ENCODE results near the gene CUBN.
"Not testable (repeated sequence)": the region's sequence is repeated elsewhere in the genome, so short reads cannot be mapped to it uniquely, and the experiment has no call there.

CUBN gene

DNA sequence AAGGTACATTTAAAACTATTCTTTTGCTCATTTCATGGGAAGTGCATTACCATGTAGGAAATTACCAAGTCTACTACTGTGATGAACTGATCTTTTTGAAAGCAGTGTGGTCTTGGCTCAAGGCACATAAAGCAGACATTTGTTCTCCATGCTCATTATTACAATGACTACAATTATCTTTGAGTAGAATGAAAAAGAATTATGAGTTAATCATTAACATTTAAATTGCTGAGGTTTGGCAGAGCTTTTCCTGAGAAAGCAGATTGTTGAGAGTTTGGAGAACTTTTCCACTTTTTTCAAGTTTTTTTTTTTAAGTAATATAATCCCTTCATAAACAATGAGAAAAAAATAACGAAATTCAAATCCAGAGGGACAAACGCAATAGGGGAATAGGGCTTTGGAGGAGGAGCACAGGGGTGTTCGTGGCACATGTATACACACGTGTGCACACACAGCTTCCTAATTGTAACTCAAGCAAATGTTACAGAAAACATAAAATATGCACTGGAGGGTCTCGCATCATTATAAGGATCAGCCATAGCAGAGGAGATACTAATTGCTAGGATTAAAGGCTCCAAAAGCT, 8.9 kb upstream of the CUBN start:
- DNase-seq, result no peak

GRCh38 chr10:17134737-17135260, 5.2 kb upstream of the CUBN start:
- DNase-seq, result no peak

GRCh38 chr10:17134282-17134681, 4.7 kb upstream of the CUBN start:
- no peak for DNase-seq

DNA sequence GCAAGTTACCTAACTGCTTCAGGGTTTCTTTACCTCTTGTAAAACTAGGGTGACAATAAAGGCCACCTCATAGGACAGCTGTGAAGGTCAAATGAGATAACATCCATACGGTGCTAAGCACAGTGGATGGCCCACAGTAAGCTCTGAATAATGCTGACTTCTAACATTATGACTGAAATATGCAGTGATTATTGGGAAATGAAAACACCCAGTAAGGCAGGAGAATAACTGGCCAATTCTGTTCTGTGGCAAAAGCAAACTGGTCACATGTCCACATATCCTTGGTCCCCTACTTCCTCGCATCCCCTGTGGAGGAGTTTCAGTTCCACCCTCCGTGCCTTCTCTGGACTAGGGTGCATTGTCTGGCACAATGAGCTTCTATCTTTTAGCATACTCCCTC, 1.4 kb downstream of the CUBN start:
- no peak for DNase-seq

- no peak for DNase-seq
These were observed 3.3 kb downstream of the CUBN start for GRCh38 chr10:17126327-17126726.

DNA sequence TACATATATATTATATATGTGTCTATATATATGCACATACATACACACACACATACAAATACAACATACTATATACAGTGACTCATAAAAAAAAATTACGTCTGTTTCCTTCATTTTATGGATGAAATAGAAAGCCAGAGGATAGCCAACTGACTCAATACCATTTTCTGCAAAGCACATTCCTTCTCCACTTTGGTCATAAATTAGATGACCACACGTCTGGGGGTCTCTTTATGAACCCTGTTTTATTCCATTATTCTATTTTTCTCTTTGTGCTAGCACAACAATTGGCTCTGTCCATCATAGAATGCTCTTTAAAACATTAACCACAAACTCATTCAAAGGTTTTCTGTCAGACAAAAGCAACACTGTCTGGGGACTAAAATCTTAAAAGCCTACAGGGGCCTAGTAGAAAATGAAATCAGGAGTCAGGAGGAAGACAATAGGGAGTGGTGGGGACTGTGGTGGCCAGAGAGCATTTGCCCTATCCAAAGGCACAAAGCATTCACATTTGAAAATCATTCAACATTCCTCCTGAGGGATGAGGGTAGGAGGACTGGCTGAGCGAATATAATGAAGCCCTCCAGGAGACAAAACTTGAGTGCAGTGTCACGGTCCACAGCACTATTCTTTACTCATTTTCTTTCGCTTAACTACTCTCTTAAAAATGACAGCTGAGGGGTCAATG, 4.3 kb downstream of the CUBN start:
- DNase-seq, result no peak

DNA sequence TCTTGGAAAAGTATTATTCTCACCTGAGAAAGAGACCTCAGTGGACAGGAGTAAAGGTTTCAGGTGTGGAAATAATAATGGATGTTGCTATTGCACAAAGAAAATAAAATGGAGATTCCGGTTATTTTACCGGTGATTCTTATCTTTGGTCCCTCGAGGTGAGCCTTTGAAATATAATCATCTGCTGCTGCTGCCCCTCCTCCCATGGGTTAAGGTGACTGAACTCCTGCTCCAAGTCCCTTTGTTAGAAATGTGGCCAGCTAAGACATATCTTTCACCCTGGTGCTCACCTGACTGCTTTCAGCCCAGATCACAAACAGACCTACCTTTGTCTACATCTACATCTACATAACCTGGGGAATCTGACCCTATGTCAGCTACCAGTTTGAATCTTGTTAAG, 5.7 kb downstream of the CUBN start:
- DNase-seq, result no peak

GRCh38 chr10:17122726-17123661, 6.6 kb downstream of the CUBN start:
- DNase-seq, result no peak

GRCh38 chr10:17122052-17122451, 7.6 kb downstream of the CUBN start:
- DNase-seq, result no peak

DNA sequence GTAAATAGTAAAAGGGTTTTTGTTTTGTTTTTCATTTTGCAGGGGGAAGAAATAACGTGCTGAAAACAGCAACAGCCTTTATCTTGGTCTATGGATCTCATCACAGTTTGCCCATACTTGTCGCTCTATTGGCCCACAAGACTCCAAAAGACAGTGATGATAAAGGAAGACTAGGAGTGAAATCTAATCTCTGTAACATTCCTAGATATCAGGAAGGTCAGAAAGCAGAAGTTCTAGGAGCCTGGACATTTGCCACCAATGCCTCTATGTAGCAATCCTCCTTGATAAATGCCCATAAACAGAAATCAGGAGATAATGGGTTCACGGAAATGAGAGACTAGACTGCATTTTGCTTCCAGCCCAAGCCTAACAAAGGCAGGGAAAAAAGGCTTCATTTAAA, 8.9 kb downstream of the CUBN start:
- no peak for DNase-seq

DNA sequence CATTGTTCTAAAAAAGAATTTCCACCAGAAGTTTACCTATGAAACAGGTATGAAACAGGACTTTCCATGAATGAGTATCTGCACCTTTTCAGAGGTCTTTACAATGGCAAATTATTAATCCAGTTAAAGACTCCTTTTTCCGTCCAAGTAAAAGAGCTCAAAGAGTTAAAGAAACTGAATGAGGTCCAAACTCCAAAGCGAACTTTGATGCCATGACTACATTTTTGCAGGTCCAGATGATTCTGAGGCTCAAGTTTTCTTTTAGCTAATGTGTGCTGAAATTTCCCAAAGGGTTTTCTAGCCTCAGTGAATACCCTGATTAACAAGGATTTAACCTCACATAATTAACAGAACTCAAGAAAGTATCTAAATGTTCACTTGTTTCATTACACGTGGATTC, 9.8 kb downstream of the CUBN start:
- DNase-seq, result no peak

DNA sequence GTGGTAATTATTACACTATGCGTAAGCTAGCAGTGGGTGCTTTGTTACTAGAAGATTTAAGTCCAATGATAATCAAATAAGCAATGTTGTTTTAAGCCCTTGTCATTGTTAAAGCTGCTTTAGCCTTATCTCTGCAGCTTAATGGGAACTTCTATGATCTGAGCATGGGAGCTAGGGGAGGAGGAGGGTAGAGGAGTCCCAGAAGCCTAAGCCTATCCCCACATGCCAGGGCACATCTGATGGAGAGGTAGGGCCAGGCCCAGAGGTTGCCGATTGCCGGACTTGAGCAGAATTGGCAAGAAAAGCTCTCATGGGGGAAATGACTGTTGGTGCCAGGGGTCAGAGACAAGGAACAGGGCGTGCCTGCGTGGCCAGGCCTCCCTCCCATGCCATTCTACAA, 13.4 kb downstream of the CUBN start:
- DNase-seq, result no peak

DNA sequence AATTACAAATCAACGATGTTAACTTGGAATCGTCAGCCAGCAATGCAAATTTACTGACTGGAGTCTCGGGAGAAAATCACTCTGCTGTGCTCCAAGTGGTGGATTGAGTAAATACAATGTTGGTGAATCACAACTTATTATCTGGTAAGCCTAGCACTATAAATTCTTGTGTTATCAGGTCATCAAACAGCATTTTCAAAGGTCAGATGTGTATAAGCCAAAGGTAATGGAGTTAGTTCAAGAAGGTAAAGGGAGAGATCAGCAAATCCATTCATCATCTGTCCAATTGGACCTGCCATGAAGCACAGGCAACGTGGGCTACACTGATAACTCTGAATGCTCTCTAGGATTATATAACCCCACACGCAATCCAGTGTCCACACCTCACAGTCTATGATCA, 13.9 kb downstream of the CUBN start:
- no peak for DNase-seq

- DNase-seq, result not testable (repeated sequence)
These were observed 14.7 kb downstream of the CUBN start for GRCh38 chr10:17114878-17115444.

DNA sequence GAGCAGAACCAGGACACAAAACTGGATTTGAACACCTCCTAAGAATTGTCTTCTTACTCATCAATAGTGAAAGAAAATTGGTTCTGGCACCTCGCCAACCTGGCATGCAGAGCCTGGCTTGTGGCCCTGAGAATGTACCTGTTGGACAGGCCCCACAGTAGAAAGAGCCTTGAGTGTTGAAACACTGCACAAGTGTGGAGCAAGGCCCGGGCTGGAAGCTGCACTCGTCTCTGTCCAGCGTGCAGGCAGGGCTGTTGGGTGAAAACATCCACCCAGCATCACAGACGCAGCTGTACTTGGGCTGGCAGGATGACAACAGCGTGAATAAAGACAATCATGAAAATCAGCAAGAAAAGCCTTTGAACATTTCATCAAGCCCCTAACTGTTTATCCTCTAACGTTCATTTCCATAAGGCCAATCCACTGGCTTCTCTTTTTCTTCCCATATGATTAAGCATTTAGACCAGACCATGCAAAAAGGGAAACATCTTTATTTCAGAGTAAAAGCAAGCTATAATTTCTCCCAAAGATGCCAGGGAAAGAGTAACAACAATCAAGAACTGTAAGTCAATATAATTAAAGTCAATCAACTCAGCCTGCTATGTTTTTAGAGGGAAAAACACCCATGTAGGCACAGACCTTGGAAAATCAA, 15.6 kb downstream of the CUBN start:
- peak; percentile 56 for DNase-seq

DNA sequence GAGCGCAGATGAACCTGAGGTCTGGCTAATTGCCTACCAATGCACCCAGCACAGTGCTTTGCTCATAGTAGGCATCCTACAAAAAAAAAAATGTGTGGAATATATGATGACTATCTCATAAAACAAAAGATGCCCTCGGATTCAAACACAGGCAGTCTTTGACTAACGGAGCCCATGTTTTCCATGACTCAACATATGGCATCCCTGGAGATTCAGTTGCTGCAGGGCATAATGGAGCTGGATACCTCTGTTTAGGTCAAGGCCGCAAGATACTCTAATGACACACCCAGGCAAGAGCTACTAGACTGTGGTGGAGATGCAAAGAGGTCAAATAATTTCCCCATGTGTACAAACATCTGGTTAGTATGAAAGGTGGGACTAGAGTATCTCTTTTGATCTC, 16.3 kb downstream of the CUBN start:
- DNase-seq, result no peak

- no peak for DNase-seq
These were observed 17.0 kb downstream of the CUBN start for GRCh38 chr10:17112566-17112965.

DNA sequence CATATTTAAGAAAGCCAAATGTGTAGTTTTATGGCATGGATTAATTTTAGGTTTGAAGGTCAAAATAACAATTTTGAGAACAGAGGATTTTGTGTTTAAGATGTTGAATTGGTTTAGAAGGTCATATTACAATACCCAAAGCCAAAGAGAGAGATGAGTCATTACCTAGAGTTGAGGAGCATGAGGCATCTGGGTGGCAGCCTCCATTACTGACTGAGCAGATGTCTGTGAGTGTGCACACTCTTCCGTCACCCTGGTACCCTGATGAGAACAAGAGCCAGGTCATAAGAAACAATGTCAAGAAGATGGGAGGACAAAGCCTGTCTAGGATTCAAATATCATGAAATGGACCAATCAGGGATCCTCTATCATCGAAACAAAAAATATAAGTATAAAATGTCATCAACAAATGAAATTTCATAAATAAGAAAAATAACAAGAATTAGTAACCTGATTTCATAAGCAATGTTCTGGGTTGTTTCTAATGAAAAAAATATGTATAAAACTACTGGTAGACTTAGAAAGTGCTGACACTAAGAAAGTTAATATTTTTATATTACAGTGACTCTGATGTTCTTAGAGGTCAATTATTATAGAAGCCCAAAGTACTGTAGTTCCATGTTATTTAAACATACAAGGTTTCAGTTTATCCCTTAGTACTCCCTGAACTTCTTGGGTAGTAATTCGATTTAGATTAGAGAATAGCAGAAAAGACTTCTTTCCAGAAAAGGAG, 20.0 kb downstream of the CUBN start:
- DNase-seq, result no peak

GRCh38 chr10:17109046-17109445, 20.6 kb downstream of the CUBN start:
- DNase-seq, result no peak

DNA sequence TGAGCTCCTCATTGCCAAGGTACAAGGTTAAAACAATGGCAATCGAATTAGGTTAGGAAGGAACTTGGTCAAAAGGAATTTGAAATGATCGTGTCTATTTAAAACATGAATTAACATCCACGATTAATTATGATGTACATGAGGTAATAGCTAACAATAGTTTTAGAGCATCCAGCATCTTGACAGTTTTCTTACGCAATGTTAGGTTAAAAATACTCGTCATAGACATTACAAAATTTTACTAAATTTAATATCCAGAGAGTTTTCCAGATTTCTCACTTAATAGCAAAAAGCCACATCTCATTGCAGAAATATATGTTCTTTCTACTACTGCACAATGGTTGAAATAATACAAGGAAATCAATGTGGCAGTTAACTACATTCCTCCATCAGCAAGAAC, 22.6 kb downstream of the CUBN start:
- no peak for DNase-seq

DNA sequence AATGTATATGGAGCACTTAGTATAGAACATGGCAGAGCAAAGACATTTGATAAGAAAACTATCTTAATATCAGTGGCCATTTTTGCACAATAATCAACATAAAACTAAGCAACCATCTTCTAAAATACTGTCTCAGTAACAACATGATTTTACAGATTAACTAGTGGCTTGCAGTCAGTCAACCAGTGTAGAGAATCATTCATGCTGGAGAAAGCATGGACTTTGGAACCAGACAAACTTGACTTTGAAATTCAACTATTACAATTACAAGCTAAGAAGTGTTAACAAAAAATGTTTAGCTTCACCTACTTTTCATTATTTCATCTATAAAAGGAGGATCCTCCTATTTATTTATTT, 27.7 kb downstream of the CUBN start:
- DNase-seq, result no peak

- no peak for DNase-seq
These were observed 28.2 kb downstream of the CUBN start for GRCh38 chr10:17101257-17101909.
